Esophagus muscularis mucosa (tissue), 4 donors: ENCODE data around the gene CTH.

ENCODE experiments used
- EP300 ChIP-seq: sonication (generic); formaldehyde crosslinking; IDR thresholded peaks from one replicate; pipeline ENCODE4 v1.6.1; 2017; ENCODE audit warnings: antibody characterized with exemption
- POLR2A ChIP-seq: fragments of 450-650 bp; IDR thresholded peaks from one replicate; pipeline ENCODE4 v1.6.1; 2017; ENCODE audit warnings: antibody characterized with exemption, moderate library complexity, mild to moderate bottlenecking, low read depth
- POLR2AphosphoS5 ChIP-seq, 2 donors: sonication (generic); formaldehyde crosslinking; IDR thresholded peaks; one replicate each; pipeline ENCODE4 v1.6.1; 2017; ENCODE audit warnings: antibody characterized with exemption in 2 of 2
- TF ChIP-seq, protein P1 (sequence below), 3 experiments: fragments of 200-600 bp in 2 of 3; fragments of 450-650 bp in 1 of 3; sonication (generic) in 2 of 3; IDR thresholded peaks; one replicate each; pipeline ENCODE4 v1.5.1; 2017 to 2019; ENCODE audit warnings: antibody characterized with exemption in 3 of 3, mild to moderate bottlenecking in 2 of 3, moderate library complexity in 1 of 3

DNA sequence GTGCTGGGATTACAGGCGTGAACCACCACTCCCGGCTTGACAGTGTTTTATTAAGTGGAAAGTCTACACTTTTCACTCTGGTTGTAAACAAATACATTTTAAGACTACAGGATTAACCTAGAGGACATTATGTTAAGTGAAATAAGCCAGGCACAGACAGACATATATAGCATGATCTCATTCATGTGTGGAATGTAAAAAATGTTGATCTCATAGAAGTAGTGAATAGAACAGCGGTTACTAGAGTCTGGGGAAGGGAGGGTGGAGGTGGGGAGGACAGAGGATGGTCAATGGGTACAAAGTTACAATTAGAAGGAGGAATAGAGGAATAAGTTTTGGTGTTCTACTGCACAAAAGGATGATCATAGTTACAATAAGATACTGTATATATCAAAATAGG, 16.9 kb downstream of the CTH start:
- TF ChIP-seq, protein P1, sequence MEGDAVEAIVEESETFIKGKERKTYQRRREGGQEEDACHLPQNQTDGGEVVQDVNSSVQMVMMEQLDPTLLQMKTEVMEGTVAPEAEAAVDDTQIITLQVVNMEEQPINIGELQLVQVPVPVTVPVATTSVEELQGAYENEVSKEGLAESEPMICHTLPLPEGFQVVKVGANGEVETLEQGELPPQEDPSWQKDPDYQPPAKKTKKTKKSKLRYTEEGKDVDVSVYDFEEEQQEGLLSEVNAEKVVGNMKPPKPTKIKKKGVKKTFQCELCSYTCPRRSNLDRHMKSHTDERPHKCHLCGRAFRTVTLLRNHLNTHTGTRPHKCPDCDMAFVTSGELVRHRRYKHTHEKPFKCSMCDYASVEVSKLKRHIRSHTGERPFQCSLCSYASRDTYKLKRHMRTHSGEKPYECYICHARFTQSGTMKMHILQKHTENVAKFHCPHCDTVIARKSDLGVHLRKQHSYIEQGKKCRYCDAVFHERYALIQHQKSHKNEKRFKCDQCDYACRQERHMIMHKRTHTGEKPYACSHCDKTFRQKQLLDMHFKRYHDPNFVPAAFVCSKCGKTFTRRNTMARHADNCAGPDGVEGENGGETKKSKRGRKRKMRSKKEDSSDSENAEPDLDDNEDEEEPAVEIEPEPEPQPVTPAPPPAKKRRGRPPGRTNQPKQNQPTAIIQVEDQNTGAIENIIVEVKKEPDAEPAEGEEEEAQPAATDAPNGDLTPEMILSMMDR (IDR thresholded peaks at IDR 0.05), result no peak
- no peak for TF ChIP-seq POLR2AphosphoS5 (IDR thresholded peaks at IDR 0.05)
- no peak for TF ChIP-seq EP300
- TF ChIP-seq POLR2A, result no peak
